Fibroblast of villous mesenchyme (primary cell): ENCODE results near the gene ALKBH5. TPM values are rescaled to one million over a fixed set of nuclear protein-coding genes. Genes with fewer than 3 reads are reported as not detected.
A peak's percentile ranks its signal among the peaks of the same experiment; 100 is the strongest.

Experiments
- DNase-seq: peaks from one replicate; pipeline ENCODE4 v3.0.0-alpha.2; 2010; ENCODE audit warnings: low read depth
- H3K4me3 ChIP-seq: 2 replicates; pipeline ENCODE4 v1.5.1; 2011; ENCODE audit warnings: low read depth, mild to moderate bottlenecking, low read length
- total RNA-seq: library from RNA; depleted of rRNA; stranded (reverse); fragments of >200 nt; gene quantifications from 2 replicates; pipeline ENCODE4 v1.2.3, GENCODE V29; 2012
- TF ChIP-seq, protein P1 (sequence below): IDR thresholded peaks from 2 replicates; pipeline ENCODE4 v1.5.1; 2012; ENCODE audit warnings: low read depth, mild to moderate bottlenecking, low read length; ENCODE audit not compliant: insufficient read depth

ALKBH5 gene
- total RNA-seq, 1 donor, result 144 TPM

GRCh38 chr17:18177722-18178121 is 5.9 kb upstream of the ALKBH5 start:
- no peak overlapping the region for H3K4me3 ChIP-seq
- no peak for DNase-seq
- TF ChIP-seq, protein P1, sequence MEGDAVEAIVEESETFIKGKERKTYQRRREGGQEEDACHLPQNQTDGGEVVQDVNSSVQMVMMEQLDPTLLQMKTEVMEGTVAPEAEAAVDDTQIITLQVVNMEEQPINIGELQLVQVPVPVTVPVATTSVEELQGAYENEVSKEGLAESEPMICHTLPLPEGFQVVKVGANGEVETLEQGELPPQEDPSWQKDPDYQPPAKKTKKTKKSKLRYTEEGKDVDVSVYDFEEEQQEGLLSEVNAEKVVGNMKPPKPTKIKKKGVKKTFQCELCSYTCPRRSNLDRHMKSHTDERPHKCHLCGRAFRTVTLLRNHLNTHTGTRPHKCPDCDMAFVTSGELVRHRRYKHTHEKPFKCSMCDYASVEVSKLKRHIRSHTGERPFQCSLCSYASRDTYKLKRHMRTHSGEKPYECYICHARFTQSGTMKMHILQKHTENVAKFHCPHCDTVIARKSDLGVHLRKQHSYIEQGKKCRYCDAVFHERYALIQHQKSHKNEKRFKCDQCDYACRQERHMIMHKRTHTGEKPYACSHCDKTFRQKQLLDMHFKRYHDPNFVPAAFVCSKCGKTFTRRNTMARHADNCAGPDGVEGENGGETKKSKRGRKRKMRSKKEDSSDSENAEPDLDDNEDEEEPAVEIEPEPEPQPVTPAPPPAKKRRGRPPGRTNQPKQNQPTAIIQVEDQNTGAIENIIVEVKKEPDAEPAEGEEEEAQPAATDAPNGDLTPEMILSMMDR, result no peak

GRCh38 chr17:18179196-18179595 is 4.4 kb upstream of the ALKBH5 start:
- H3K4me3 ChIP-seq, result no peak overlapping the region
- no peak for DNase-seq
- TF ChIP-seq, protein P1, result no peak

DNA sequence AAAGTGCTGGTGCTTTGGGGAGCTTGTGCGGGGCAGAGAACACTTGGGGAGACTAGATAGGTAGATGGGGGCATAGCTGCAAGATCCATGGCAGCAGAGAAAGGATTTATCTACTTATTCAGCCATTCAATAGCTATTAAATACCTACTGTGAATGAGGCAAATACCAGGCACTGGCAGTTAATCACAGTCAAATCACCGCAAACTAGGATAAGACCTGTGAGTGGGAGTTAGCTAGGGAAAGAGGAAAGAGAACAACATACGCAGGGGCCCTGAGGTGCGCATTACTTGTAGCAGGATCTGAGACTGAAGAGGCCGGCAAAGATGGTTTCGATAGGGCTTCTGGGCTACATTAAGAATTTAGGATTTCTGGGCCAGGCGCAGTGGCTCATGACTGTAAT is 3.8 kb upstream of the ALKBH5 start:
- TF ChIP-seq, protein P1, result no peak
- no peak for DNase-seq
- no peak overlapping the region for H3K4me3 ChIP-seq

GRCh38 chr17:18181358-18181757 is 2.3 kb upstream of the ALKBH5 start:
- DNase-seq, result no peak
- TF ChIP-seq, protein P1, result no peak
- H3K4me3 ChIP-seq, result no peak overlapping the region

DNA sequence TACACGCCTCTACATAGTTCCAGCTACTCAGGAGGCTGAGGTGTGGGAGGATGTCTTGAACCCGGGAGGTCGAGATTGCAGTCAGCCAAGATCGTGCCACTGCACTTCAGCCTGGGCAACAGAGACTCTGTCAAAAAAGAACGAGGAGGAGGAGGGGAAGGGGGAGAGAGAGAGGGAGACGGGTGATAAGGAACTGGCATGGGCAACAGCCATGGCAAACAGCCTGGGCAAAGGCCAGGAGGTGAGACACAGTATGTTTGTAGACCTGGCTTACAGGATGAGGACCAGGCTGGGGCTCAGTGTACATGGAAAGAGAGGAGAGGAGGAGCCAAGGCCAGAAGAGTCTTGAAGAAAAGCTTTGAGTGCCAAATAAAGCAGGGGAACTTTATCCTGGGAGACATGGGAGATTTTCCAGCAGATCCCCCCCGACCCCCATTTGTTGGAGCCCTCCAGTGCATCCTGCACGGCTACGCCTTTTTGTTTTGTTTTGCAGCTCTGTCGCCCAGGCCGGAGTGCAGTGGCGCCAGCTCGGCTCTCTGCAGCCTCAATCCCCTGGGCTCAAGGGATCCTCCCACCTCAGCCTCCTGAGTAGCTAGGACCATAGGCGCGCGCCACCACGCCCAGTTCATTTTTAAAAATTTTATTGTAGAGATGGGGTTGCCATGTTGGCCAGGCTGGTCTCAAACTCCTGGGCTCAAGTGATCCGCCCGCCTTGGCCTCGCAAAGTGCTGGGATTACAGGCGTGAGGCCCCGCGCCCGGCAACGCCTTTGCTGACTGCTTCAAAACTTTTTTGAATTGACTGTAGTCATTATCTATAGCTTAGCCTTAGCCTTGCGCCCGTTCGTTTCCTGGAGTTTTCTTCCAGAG is 1.3 kb upstream of the ALKBH5 start:
- TF ChIP-seq, protein P1, result no peak
- peak overlapping the region; percentile 81 for H3K4me3 ChIP-seq
- no peak for DNase-seq

DNA sequence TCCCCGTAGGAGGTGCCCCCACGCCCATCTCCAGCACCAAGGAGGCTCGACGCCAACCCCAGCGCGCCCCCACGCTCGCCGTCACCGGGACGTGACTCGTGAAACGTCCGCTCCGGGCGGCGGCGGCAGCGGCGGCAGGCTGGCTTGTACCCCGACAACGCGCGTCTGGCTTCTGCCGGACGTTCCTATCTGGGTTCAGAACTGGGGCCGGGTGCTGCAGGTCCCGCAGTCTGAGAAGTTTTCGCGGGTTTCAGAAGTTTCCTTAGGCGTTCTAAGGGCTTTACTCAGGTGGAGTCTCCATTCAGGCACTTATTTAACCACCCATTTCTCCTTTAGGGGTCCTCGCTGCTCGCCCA is 672 bp upstream of the ALKBH5 start:
- DNase-seq, result peak; percentile 89
- peak overlapping the region; percentile 81 for H3K4me3 ChIP-seq
- TF ChIP-seq, protein P1, result no peak
